GM18951 (cell line): ENCODE results near the gene AKAP11.

Experiments used
- POLR2A ChIP-seq: IDR thresholded peaks from 4 replicates; pipeline ENCODE4 v1.6.1; 2011; ENCODE audit warnings: mild to moderate bottlenecking; ENCODE audit not compliant: insufficient read length, insufficient read depth; ENCODE audit errors: extremely low read depth
- in situ Hi-C: fragments of 300-500 bp; cut with MboI; formaldehyde crosslinking; loops from one replicate; pipeline ENCODE4 v1.12.0; 2022; ENCODE audit warnings: low sequenced_read_pairs, mixed read lengths, inconsistent platforms; ENCODE audit not compliant: unreplicated experiment

AKAP11 gene

DNA sequence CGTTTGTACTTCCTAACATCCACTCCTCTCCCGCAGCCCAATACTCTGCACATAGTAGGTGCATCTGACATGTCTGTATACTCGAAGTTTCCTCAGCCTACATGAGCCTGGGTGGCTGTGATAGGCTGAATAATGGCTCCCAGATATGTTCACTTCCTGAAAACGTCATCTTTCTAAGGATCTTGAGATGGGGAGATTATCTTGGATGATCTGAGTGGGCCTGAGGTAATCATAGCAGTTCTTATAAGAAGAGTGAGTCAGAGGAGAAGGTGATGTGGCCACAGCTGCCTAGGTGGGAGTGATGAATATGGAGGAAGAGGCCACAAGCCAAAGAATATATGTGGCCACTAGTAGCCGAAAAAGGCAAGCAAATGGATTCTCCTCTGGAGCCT is 84.2 kb downstream of the AKAP11 start:
- in situ Hi-C loops: no loop called here
- no peak for TF ChIP-seq POLR2A

DNA sequence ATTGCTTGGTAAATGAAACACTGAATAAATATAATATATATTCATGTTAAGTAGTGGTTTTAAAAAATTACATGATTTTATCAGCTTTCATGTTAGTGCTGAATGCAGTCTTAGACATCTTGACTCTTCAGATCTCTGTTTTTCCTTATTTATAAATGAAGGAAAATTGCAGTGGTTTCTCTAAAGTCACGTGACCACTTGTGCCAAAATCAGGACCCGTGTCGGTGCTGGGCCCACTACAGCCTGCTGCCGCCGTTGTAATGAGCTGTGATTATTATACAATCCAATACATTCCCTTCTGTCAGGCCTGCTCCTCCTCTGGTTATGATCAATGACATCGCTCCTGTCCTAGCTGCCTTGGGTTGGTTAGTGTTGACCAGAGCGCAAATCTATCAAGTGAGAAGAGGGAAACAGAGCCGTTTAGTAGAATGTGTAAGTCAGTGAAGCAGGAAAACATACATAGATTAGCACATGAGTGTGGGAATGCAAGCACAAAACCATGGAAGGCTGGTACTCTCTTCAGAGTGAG is 88.2 kb downstream of the AKAP11 start:
- no peak for TF ChIP-seq POLR2A
- in situ Hi-C loops: no loop called here

DNA sequence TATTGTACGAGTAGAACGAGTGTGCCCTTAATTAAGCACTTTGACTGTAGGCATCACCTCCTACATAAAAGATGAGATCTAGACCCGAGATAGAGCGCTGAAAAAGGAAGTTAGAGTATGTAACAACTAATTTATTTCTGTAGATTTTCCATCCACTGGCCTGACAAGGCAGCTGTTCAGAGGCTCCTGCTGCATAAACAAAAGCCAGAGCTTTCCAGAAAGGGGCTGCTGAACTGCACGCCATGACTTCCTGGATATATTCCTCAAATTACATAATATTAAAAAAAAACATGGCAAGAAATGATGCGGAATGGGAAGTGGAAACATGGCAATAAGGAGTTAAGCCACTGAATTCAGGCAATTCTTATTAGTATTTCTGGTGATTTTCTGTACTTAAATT is 89.7 kb downstream of the AKAP11 start:
- in situ Hi-C loops: no loop called here
- no peak for TF ChIP-seq POLR2A

DNA sequence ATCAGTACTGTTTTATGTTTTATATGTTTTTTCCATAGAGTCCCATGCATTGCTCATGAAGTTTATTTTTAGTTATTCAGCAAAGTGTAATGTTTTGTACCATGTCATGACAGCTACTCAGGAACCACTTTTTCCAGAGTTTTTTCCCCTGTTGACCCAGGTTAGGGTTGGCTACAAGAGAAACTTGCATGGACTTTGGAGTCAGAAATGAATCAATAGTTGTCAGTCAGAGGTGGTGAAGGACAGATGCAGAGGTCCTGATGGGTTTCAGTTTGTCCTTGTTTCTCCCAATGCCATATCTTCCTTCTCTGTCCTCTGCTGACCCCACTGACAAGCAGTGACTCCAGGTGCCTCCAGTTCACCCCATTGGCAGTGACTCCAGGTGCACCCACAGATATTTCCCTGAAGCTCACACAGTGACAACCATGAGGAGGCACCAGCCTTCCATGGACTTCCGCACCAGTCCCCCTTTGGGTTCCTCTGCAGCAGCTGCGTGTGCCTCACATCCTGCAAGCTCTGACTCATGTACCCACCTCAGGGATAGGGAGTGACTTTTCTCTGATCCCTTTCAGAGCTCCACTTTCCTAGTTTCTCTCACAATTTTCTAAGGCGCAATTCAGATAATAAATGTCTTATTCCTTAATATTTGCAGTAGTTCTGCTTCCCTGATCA is 92.1 kb downstream of the AKAP11 start:
- no peak for TF ChIP-seq POLR2A
- in situ Hi-C loops: no loop called here

DNA sequence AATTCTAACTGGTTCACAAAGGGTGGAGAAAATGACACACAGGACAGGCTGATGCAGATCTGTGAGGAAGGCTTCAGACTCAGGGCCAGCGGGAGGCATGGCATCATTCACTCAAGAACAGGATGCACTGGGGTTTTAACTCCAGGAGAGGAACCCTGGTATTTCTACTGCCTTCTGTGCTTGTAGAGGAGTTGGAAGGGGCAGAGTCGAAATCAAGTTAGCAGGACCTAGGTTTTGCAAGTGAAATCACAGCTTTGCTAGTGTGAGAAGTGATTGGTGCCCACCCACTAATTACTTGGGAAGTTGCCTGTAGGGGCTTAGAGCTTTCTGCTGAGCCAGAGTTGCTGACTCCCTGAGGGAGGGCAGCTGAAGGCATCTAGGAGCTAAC is 92.7 kb downstream of the AKAP11 start:
- TF ChIP-seq POLR2A: no peak
- in situ Hi-C loops: no loop called here

DNA sequence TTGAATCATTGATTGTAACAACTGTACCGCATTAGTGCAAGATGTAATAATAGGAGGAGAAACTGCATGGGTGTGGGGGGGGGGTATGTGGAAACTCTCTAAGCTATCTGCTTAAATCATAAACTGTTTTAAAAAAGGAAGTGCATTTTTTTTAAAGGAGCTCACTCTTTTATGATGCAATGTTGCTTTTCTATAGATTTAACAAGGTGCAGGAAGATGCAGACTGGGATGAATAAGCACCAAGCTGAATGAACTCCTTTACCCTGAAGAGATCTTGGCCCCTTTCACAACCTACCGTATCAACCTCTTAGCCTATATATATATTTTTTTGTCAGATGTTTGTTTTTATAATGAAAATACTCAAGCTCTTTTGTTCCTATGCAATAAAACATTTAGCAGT is 95.9 kb downstream of the AKAP11 start:
- no peak for TF ChIP-seq POLR2A
- in situ Hi-C loops: no loop called here

DNA sequence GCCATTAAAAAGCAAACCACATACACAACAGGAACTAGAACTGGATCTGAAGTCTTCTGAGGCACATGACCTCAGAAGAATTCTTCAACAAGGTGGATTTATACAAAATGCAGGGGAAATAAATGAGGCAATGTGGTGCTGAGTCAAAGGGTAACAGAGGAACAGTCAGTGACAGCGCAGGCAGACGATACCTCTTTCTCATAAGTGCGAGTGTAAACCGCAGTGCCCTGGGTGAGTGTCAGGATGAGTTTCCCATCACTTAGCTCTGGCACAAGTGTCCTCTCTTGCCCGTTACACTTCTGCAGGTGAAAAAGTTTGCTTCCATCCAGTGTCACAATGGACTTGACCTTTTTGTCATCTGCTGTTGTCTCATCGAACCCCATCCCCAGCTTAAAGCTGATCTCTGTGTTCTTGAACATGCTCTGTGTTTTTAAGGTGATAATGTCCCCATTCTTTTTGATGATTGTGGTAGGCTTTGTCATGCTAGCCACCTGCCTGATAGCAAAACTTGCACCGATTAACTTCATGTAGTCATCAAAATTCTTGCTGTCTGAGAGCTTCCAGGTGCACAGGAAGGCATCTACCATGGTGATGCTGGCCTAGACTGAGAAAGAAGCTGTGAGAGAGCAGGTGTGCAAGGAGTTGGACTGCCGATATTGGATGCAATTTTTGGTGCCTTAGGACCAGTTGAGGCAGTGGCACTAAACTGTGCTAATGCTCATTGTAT is 97.3 kb downstream of the AKAP11 start:
- in situ Hi-C loops: no loop called here
- no peak for TF ChIP-seq POLR2A

DNA sequence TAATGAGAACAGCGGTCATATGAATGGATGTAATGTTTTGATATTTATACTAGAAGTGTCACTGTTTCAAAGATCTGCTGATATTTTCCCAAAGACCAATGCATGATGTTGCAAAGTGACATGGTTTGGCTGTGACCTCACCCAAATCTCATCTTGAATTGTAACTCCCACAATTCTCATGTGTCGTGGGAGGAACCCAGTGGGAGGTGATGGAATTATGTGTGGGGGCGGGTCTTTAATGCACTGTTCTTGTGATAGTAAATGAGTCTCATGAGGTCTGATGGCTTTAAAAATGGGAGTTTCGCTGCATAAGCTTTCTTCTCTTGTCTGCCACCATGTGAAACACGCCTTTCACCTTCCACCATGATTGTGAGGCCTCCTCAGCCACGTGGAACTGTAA is 98.3 kb downstream of the AKAP11 start:
- no peak for TF ChIP-seq POLR2A
- in situ Hi-C loops: no loop called here
